Parathyroid adenoma (tissue), 2 donors: ENCODE results near the gene SCYGR6.
"Not testable (repeated sequence)": the region's sequence is repeated elsewhere in the genome, so short reads cannot be mapped to it uniquely, and the experiment has no call there.

Source experiments
- H2AFZ ChIP-seq: fragments of 300-600 bp; sonication (generic); one replicate; pipeline ENCODE4 v1.7.0; 2017; ENCODE audit warnings: antibody characterized with exemption, mild to moderate bottlenecking
- H3K27ac ChIP-seq: fragments of 300-600 bp; sonication (generic); one replicate; pipeline ENCODE4 v1.7.0; 2017
- H3K27me3 ChIP-seq: fragments of 300-600 bp; sonication (generic); one replicate; pipeline ENCODE4 v1.7.0; 2017; ENCODE audit warnings: low read length; ENCODE audit not compliant: control insufficient read depth, insufficient read depth
- H3K36me3 ChIP-seq: fragments of 300-600 bp; sonication (generic); one replicate; pipeline ENCODE4 v1.7.0; 2017; ENCODE audit warnings: low read length; ENCODE audit not compliant: control insufficient read depth, insufficient read depth
- H3K4me1 ChIP-seq: fragments of 300-600 bp; sonication (generic); one replicate; pipeline ENCODE4 v1.7.0; 2017; ENCODE audit warnings: control low read depth
- H3K4me2 ChIP-seq: fragments of 300-600 bp; sonication (generic); one replicate; pipeline ENCODE4 v1.7.0; 2017; ENCODE audit warnings: low read length
- H3K4me3 ChIP-seq: fragments of 300-600 bp; sonication (generic); one replicate; pipeline ENCODE4 v1.7.0; 2017; ENCODE audit warnings: low read depth, low read length
- H3K79me2 ChIP-seq: fragments of 300-600 bp; sonication (generic); one replicate; pipeline ENCODE4 v1.7.0; 2017; ENCODE audit warnings: control low read depth
- H3K9ac ChIP-seq: fragments of 300-600 bp; sonication (generic); one replicate; pipeline ENCODE4 v1.7.0; 2017; ENCODE audit warnings: mild to moderate bottlenecking
- H3K9me3 ChIP-seq: fragments of 300-600 bp; sonication (generic); one replicate; pipeline ENCODE4 v1.7.0; 2017; ENCODE audit warnings: low read length; ENCODE audit not compliant: control insufficient read depth
- CTCF ChIP-seq: fragments of 300-600 bp; sonication (generic); IDR thresholded peaks from one replicate; pipeline ENCODE4 v1.7.0; 2017; ENCODE audit warnings: antibody characterized with exemption, mild to moderate bottlenecking
- donor health status: primary hyperparathyroidism.

Gene SCYGR6

GRCh38 chr2:227728035-227728434, 3.5 kb upstream of the SCYGR6 start, which contains the start of gene SCYGR7:
SCYGR7 (plus strand) TSS chr2:227728335; CDS start chr2:227728335, 0 bp downstream.
- Histone ChIP-seq H3K4me2 (no peak within 1 kb of the TSS), H3K4me1 (no peaks in the 10 kb centered on the region), H3K79me2 (no peaks in the 10 kb centered on the region), H3K9me3 (no peaks in the 10 kb centered on the region), H3K4me3 (no peak within 1 kb of the TSS), H3K27ac (no peak within 1 kb of the TSS), H2AFZ (no peak within 1 kb of the TSS), H3K36me3 (no peaks in the 10 kb centered on the region), H3K27me3 (no peaks in the 10 kb centered on the region), H3K9ac (no peak within 1 kb of the TSS)
- no peak for TF ChIP-seq CTCF

- H3K9me3 ChIP-seq, H3K4me1 ChIP-seq, H2AFZ ChIP-seq, H3K27ac ChIP-seq, H3K36me3 ChIP-seq, H3K4me3 ChIP-seq, H3K9ac ChIP-seq, H3K4me2 ChIP-seq, H3K27me3 ChIP-seq, H3K79me2 ChIP-seq: not testable (repeated sequence)
Measured at GRCh38 chr2:227722821-227723220, 1.7 kb downstream of the SCYGR6 start.

GRCh38 chr2:227720680-227721079, 3.9 kb downstream of the SCYGR6 start:
- H3K4me3 ChIP-seq, result no peak overlapping the region
- H3K9me3 ChIP-seq, result no peaks in the 10 kb centered on the region
- no peak overlapping the region for H3K27ac ChIP-seq
- H3K4me2 ChIP-seq, result no peak overlapping the region
- no peak overlapping the region for H3K9ac ChIP-seq
- no peaks in the 10 kb centered on the region for H3K79me2 ChIP-seq
- H3K27me3 ChIP-seq, result no peaks in the 10 kb centered on the region
- H2AFZ ChIP-seq, result no peak overlapping the region
- H3K36me3 ChIP-seq, result no peaks in the 10 kb centered on the region
- no peak for TF ChIP-seq CTCF
- H3K4me1 ChIP-seq, result no peaks in the 10 kb centered on the region

GRCh38 chr2:227719641-227720040, 4.9 kb downstream of the SCYGR6 start:
- no peaks in the 10 kb centered on the region for H3K4me1 ChIP-seq
- H3K9ac ChIP-seq, result no peak overlapping the region
- no peak overlapping the region for H3K27ac ChIP-seq
- H3K79me2 ChIP-seq, result no peaks in the 10 kb centered on the region
- H3K4me3 ChIP-seq, result no peak overlapping the region
- no peak for TF ChIP-seq CTCF
- H3K9me3 ChIP-seq, result no peaks in the 10 kb centered on the region
- no peaks in the 10 kb centered on the region for H3K36me3 ChIP-seq
- no peak overlapping the region for H2AFZ ChIP-seq
- H3K27me3 ChIP-seq, result no peaks in the 10 kb centered on the region
- H3K4me2 ChIP-seq, result no peak overlapping the region

GRCh38 chr2:227717687-227718567, 6.6 kb downstream of the SCYGR6 start, which contains the start of gene SLC19A3:
SLC19A3 (minus strand) TSS chr2:227718028; CDS start chr2:227702318, 15,710 bp downstream.
- no peak within 1 kb of the TSS for H3K4me3 ChIP-seq
- TF ChIP-seq CTCF, result no peak
- H3K4me1 ChIP-seq, result no peaks in the 10 kb centered on the region
- H3K36me3 ChIP-seq, result no peaks in the 10 kb centered on the region
- no peaks in the 10 kb centered on the region for H3K9me3 ChIP-seq
- H3K27ac ChIP-seq, result no peak within 1 kb of the TSS
- H3K4me2 ChIP-seq, result peak within 1 kb of the TSS; percentile 13
- no peaks in the 10 kb centered on the region for H3K27me3 ChIP-seq
- peak within 1 kb of the TSS; percentile 64 for H2AFZ ChIP-seq
- H3K9ac ChIP-seq, result no peak within 1 kb of the TSS
- no peaks in the 10 kb centered on the region for H3K79me2 ChIP-seq
